Endothelial cell of umbilical vein (primary cell): ENCODE data around the gene PSENEN. TPM values are rescaled to one million over a fixed set of nuclear protein-coding genes. Genes with fewer than 3 reads are reported as not detected.

Experiments
- BruUV-seq: library from RNA; stranded (reverse); fragments of 400-500 nt; replicated peaks from 2 replicates; lab custom pipeline; 2021; lab: Mats Ljungman, UMichigan
- CTCF ChIA-PET: fragments of 300-600, 350-600 bp; sonication (Branson Sonifier 250); formaldehyde crosslinking; loops from one replicate; lab custom pipeline; 2021; ENCODE audit warnings: antibody characterized with exemption, inconsistent platforms; lab: Charles Lee
- POLR2A ChIA-PET: fragments of 300-600, 350-600 bp; sonication (Branson Sonifier 250); formaldehyde crosslinking; loops from one replicate; lab custom pipeline; 2021; ENCODE audit warnings: antibody characterized with exemption, inconsistent platforms; lab: Charles Lee
- DNase-seq: peaks from one replicate; pipeline ENCODE4 v3.0.0-alpha.2; 2011; ENCODE audit warnings: low read depth, low spot score
- FAIRE-seq: peaks from 2 replicates; lab custom pipeline; 2011; peaks lifted over from hg19 to GRCh38; lab: Jason Lieb, UNC
- H2AFZ ChIP-seq: 2 replicates; pipeline ENCODE4 v1.6.0; 2012; ENCODE audit warnings: low read depth, low read length, control low read depth, inconsistent platforms
- H3K27ac ChIP-seq: 2 replicates; pipeline ENCODE4 v1.5.1; 2011; ENCODE audit warnings: low read depth, mild to moderate bottlenecking, control low read depth, low read length, moderate library complexity; ENCODE audit not compliant: insufficient read depth
- H3K27me3 ChIP-seq, 2 experiments: 2 replicates each; pipeline versions ENCODE4 v1.6.0 to v1.6.1; 2011; ENCODE audit warnings: low read length in 2 of 2, mixed read lengths in 1 of 2; ENCODE audit not compliant: control insufficient read depth in 2 of 2, insufficient read depth in 2 of 2
- H3K36me3 ChIP-seq, 2 experiments: 2 replicates in 1 of 2; 3 replicates in 1 of 2; pipeline ENCODE4 v1.5.1; 2011; ENCODE audit warnings: low read length in 2 of 2, mild to moderate bottlenecking in 1 of 2, moderate library complexity in 1 of 2; ENCODE audit not compliant: control insufficient read depth in 2 of 2, insufficient read depth in 2 of 2; ENCODE audit errors: extremely low read depth in 1 of 2
- H3K4me1 ChIP-seq: 3 replicates; pipeline ENCODE4 v1.5.1; 2011; ENCODE audit warnings: mild to moderate bottlenecking, low read length; ENCODE audit not compliant: control insufficient read depth, insufficient read depth; ENCODE audit errors: extremely low read depth
- H3K4me2 ChIP-seq: 2 replicates; pipeline ENCODE4 v1.6.1; 2011; ENCODE audit warnings: low read length, control low read depth, mixed read lengths; ENCODE audit not compliant: insufficient read depth
- H3K4me3 ChIP-seq, 3 experiments: fragments of 200-600 bp in 1 of 3; sonication (generic), shearing (Covaris generic) in 1 of 3; replicated peaks in 1 of 3; 2 replicates each; pipeline ENCODE4 v1.5.1; 2011 to 2016; ENCODE audit warnings: control low read depth in 3 of 3, low read length in 3 of 3, mild to moderate bottlenecking in 2 of 3, inconsistent platforms in 1 of 3, low read depth in 1 of 3, moderate library complexity in 1 of 3; ENCODE audit not compliant: insufficient read depth in 1 of 3
- H3K79me2 ChIP-seq: 2 replicates; pipeline ENCODE4 v1.6.0; 2012; ENCODE audit warnings: low read length, inconsistent platforms; ENCODE audit not compliant: control insufficient read depth, insufficient read depth
- H3K9ac ChIP-seq: replicated peaks from 2 replicates; pipeline ENCODE3; 2011; ENCODE audit warnings: low read length, control low read depth; ENCODE audit not compliant: insufficient read depth; ENCODE audit errors: extremely low read depth
- H3K9me1 ChIP-seq: replicated peaks from 3 replicates; pipeline ENCODE4 v1.6.0; 2011; ENCODE audit warnings: mild to moderate bottlenecking, low read length; ENCODE audit not compliant: control insufficient read depth, insufficient read depth; ENCODE audit errors: extremely low read depth
- H3K9me3 ChIP-seq: replicated peaks from 2 replicates; pipeline ENCODE4 v1.5.1; 2012; ENCODE audit warnings: low read length, inconsistent platforms; ENCODE audit not compliant: control insufficient read depth, insufficient read depth
- H4K20me1 ChIP-seq: replicated peaks from 2 replicates; pipeline ENCODE3; 2011; ENCODE audit warnings: mild to moderate bottlenecking, low read length; ENCODE audit not compliant: control insufficient read depth, insufficient read depth; ENCODE audit errors: extremely low read depth
- EZH2 ChIP-seq: IDR thresholded peaks from 2 replicates; pipeline ENCODE4 v1.6.1; 2012; ENCODE audit warnings: borderline replicate concordance, low read depth, mild to moderate bottlenecking, moderate library complexity, low read length, inconsistent platforms; ENCODE audit not compliant: severe bottlenecking
- FOS ChIP-seq: IDR thresholded peaks from 2 replicates; pipeline ENCODE4 v1.6.1; 2011; ENCODE audit warnings: mild to moderate bottlenecking, low read length, moderate library complexity, borderline replicate concordance; ENCODE audit not compliant: insufficient read depth
- GATA2 ChIP-seq: IDR thresholded peaks from 2 replicates; pipeline ENCODE4 v1.7.0; 2011; ENCODE audit warnings: low read depth, mild to moderate bottlenecking, moderate library complexity, mixed read lengths, low read length; ENCODE audit not compliant: insufficient read length, insufficient read depth
- JUN ChIP-seq: IDR thresholded peaks from 2 replicates; pipeline ENCODE4 v1.6.1; 2011; ENCODE audit warnings: borderline replicate concordance, low read depth; ENCODE audit not compliant: insufficient read length, insufficient read depth
- MYC ChIP-seq: IDR thresholded peaks from one replicate; pipeline ENCODE4 v1.6.1; 2011; ENCODE audit warnings: mild to moderate bottlenecking, low read depth, low read length
- POLR2A ChIP-seq: IDR thresholded peaks from 2 replicates; pipeline ENCODE4 v1.6.1; 2012; ENCODE audit warnings: low read depth, mild to moderate bottlenecking, control low read depth, low read length
- POLR2AphosphoS5 ChIP-seq: IDR thresholded peaks from 2 replicates; pipeline ENCODE4 v1.6.1; 2012; ENCODE audit warnings: low read depth, mild to moderate bottlenecking, control low read depth, low read length, moderate library complexity; ENCODE audit not compliant: insufficient read depth
- dilution Hi-C: fragments of 300-500 bp; cut with MboI; formaldehyde crosslinking; loops from one replicate; pipeline ENCODE4 v1.15.0; 2019; ENCODE audit warnings: low sequenced_read_pairs; ENCODE audit not compliant: extremely low pct_ligation_motif_present
- intact Hi-C: fragments of 100-400 bp; cut with micrococcal nuclease; formaldehyde crosslinking; loops from one replicate; pipeline ENCODE4 v1.10.0; 2022
- polyA plus RNA-seq, 4 experiments: library from polyadenylated mRNA; depleted of rRNA in 3 of 4; stranded (reverse) in 3 of 4; unstranded in 1 of 4; fragments of >200 nt; gene quantifications; 2 replicates each; pipeline versions ENCODE4 v1.2.1 to v1.2.3, GENCODE V29; 2011 to 2012; ENCODE audit warnings: missing spikeins in 1 of 4
- total RNA-seq: library from RNA; stranded (reverse); gene quantifications from 2 replicates; pipeline ENCODE4 v1.2.3, GENCODE V29; 2021
- TF ChIP-seq, protein P1 (sequence below), 2 donors: IDR thresholded peaks; 1 replicate in 1 of 2; 2 replicates in 1 of 2; pipeline ENCODE4 v1.5.1; 2011; ENCODE audit warnings: low read length in 2 of 2, mild to moderate bottlenecking in 2 of 2, moderate library complexity in 2 of 2, control low read depth in 1 of 2, inconsistent platforms in 1 of 2, low read depth in 1 of 2; ENCODE audit not compliant: insufficient read depth in 1 of 2; ENCODE audit errors: extremely low read depth in 1 of 2
- TF ChIP-seq, protein P2 (sequence below): IDR thresholded peaks from 2 replicates; pipeline ENCODE4 v1.6.1; 2011; ENCODE audit not compliant: insufficient read depth, insufficient read length

The PSENEN gene
- total and polyA plus RNA-seq, 2 donors (not counting 3 experiments of a cell fraction or from before 2014, with no cell fraction given), result 60.0 to 70.1 TPM

DNA sequence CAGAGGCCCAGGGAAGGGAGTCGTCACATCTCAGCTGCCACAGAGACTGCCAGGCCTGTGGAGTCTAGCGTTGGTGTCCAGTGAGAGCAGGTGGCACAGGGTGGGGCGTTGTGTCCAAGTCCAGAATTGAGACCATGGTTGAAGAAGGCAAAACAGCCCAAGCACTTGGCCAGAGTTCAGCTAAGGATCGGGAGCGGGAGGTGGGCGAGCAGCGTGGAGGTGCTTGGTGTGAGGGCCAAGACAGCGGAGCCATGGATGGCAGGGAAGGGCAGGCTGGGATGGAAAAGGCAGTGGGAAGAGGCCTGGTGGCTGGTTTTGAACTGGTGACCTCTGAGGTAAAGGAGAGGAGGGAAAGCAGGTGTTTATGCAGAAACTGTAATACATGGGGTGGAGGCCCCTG lies 11.2 kb upstream of the PSENEN start:
- Histone ChIP-seq H3K4me3 (no peak overlapping the region), H3K4me2 (no peak overlapping the region), H4K20me1 (no peaks in the 10 kb centered on the region), H3K9ac (no peak overlapping the region), H3K27me3 (no peaks in the 10 kb centered on the region), H3K79me2 (no peaks in the 10 kb centered on the region), H3K9me3 (no peaks in the 10 kb centered on the region), H3K27ac (no peak overlapping the region), H2AFZ (no peak overlapping the region), H3K4me1 (no peaks in the 10 kb centered on the region), H3K36me3 (peaks cover 13 to 68% of the 10 kb centered on the region in 2 experiments), H3K9me1 (no peaks in the 10 kb centered on the region)
- intact Hi-C loops, result no loop called here
- POLR2A ChIA-PET, result no interaction called here
- dilution Hi-C loops, result no loop called here
- TF ChIP-seq POLR2AphosphoS5 (no peak), MYC (no peak), POLR2A (no peak), EZH2 (no peak), JUN (no peak), FOS (no peak), GATA2 (no peak)
- TF ChIP-seq, protein P1, sequence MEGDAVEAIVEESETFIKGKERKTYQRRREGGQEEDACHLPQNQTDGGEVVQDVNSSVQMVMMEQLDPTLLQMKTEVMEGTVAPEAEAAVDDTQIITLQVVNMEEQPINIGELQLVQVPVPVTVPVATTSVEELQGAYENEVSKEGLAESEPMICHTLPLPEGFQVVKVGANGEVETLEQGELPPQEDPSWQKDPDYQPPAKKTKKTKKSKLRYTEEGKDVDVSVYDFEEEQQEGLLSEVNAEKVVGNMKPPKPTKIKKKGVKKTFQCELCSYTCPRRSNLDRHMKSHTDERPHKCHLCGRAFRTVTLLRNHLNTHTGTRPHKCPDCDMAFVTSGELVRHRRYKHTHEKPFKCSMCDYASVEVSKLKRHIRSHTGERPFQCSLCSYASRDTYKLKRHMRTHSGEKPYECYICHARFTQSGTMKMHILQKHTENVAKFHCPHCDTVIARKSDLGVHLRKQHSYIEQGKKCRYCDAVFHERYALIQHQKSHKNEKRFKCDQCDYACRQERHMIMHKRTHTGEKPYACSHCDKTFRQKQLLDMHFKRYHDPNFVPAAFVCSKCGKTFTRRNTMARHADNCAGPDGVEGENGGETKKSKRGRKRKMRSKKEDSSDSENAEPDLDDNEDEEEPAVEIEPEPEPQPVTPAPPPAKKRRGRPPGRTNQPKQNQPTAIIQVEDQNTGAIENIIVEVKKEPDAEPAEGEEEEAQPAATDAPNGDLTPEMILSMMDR (IDR thresholded peaks at IDR 0.05; ENCODE audit: extremely low read depth in 1 of 2, insufficient read depth in 1 of 2, low read depth in 1 of 2, low read length in 2 of 2), result no peak
- TF ChIP-seq, protein P2, sequence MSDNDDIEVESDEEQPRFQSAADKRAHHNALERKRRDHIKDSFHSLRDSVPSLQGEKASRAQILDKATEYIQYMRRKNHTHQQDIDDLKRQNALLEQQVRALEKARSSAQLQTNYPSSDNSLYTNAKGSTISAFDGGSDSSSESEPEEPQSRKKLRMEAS, result no peak
- CTCF ChIA-PET, result no interaction called here
- FAIRE-seq (no peak), DNase-seq (no peak)
- no TSS peak for BruUV-seq
